ENCODE results near the gene OR3A1. TPM values are rescaled to one million over a fixed set of nuclear protein-coding genes. Genes with fewer than 3 reads are reported as not detected.

OR3A1 gene
- total RNA-seq, 1 donor from 2014 or later: not detected

Other genes with a start within 250 kb of the OR3A1 start
- gene OR1D5, start 234.8 kb downstream of the OR3A1 start, total RNA-seq: not detected
- gene OR1D2, start 193.9 kb downstream of the OR3A1 start, total RNA-seq: not detected
- gene OR1G1, start 170.8 kb downstream of the OR3A1 start, total RNA-seq: not detected
- gene OR1A2, start 100.8 kb downstream of the OR3A1 start, total RNA-seq: not detected
- gene OR1A1, start 90.7 kb downstream of the OR3A1 start, total RNA-seq: not detected
- gene OR3A2, start 87.9 kb upstream of the OR3A1 start, total RNA-seq: 0.67 TPM
- gene OR1E1, start 100.0 kb upstream of the OR3A1 start, total RNA-seq: not detected
- gene OR3A3, start 113.0 kb upstream of the OR3A1 start, total RNA-seq: not detected
- gene OR1E2, start 135.5 kb upstream of the OR3A1 start, total RNA-seq: not detected
- gene SPATA22, start 173.5 kb upstream of the OR3A1 start, total RNA-seq: 0.67 TPM
- 41.6 TPM for gene ASPA, start 177.6 kb upstream of the OR3A1 start, total RNA-seq

Data from sciatic nerve (tissue), 1 donor.